ENCODE measurements around the gene SGPL1. TPM values are rescaled to one million over a fixed set of nuclear protein-coding genes. Genes with fewer than 3 reads are reported as not detected.

Gene SGPL1
- polyA plus RNA-seq, 6 donors from 2014 or later: 16.2 to 21.1 (median 17.7) TPM

- Mint-ChIP-seq H3K36me3 (no peaks in the 10 kb centered on the region), H3K27me3 (peaks cover 13 to 26% (median 22%) of the 10 kb centered on the region in 3 donors), H3K9me3 (no peaks in the 10 kb centered on the region), H3K27ac (peak overlapping the region in 1 of 6 donors; percentile 5), H3K4me3 (no peak overlapping the region), H3K4me1 (no peaks in the 10 kb centered on the region)
- DNase-seq: no peak
- ATAC-seq (ENCODE audit: low read depth in 2 of 2): no peak
Observed at GRCh38 chr10:70906031-70906783, 90.5 kb downstream of the SGPL1 start.

DNA sequence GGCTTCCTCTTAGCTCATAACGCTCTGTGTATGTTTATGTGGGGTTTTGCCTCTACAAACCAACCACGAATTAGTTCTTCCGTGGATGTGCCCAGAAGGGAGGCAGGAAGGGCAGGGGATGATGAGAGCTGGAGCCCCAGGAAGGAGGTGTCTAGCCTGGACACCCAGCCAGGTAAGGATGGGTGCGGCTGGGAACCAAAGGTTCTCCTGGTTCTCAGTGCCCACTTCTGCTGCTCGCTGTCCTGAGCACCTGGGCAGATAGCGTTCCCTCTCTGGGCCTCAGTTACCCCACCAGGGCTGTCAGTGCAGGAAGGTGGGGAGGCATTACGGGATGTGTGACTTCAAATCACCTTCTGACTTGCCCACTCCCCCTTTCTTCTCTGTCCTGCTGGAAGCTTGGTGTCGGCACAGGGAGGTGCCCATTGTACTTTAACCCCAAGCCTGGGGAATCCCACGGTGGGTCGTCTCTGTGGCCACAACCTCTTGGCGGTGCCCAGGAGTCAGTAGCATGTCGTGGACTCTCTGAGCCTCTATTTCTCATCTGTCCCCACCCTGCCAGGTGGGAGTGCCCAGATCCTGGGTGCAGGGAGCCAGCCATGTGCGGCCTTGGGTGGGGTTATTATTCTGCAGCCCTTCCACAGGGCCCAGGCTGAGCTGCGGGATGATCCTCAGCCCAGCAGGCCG, 91.3 kb downstream of the SGPL1 start:
- Mint-ChIP-seq H3K4me1 (no peaks in the 10 kb centered on the region), H3K9me3 (peaks cover 0 to 1% (median 0%) of the 10 kb centered on the region in 7 donors), H3K27me3 (peaks cover 13 to 26% (median 20%) of the 10 kb centered on the region in 3 donors), H3K36me3 (no peaks in the 10 kb centered on the region), H3K4me3 (peak overlapping the region in 1 of 8 donors; percentile 48), H3K27ac (no peak overlapping the region)
- no peak for DNase-seq
- no peak for ATAC-seq (ENCODE audit: low read depth in 2 of 2)

GRCh38 chr10:70907637-70908405, 92.1 kb downstream of the SGPL1 start:
- peaks cover 13 to 32% (median 25%) of the 10 kb centered on the region in 3 donors for H3K27me3 Mint-ChIP-seq
- H3K27ac Mint-ChIP-seq: peak overlapping the region in 1 of 6 donors; percentile 73
- no peaks in the 10 kb centered on the region for H3K4me1 Mint-ChIP-seq
- no peak overlapping the region for H3K4me3 Mint-ChIP-seq
- ATAC-seq (ENCODE audit: low read depth in 2 of 2): no peak
- no peaks in the 10 kb centered on the region for H3K36me3 Mint-ChIP-seq
- no peak for DNase-seq
- peaks cover 0 to 2% (median 0%) of the 10 kb centered on the region in 7 donors for H3K9me3 Mint-ChIP-seq

- no peak for DNase-seq
- Mint-ChIP-seq H3K27ac (no peak overlapping the region), H3K4me1 (no peaks in the 10 kb centered on the region), H3K27me3 (peaks cover 13 to 34% (median 18%) of the 10 kb centered on the region in 3 donors), H3K36me3 (no peaks in the 10 kb centered on the region), H3K9me3 (peaks cover 0 to 2% (median 0%) of the 10 kb centered on the region in 7 donors), H3K4me3 (no peak overlapping the region)
- ATAC-seq (ENCODE audit: low read depth in 2 of 2): no peak
Observed at GRCh38 chr10:70908406-70909296, 92.9 kb downstream of the SGPL1 start.

- Mint-ChIP-seq H3K4me1 (no peaks in the 10 kb centered on the region), H3K27ac (no peak overlapping the region), H3K27me3 (peaks cover 13 to 42% (median 25%) of the 10 kb centered on the region in 3 donors), H3K4me3 (no peak overlapping the region), H3K36me3 (no peaks in the 10 kb centered on the region), H3K9me3 (peaks cover 0 to 2% (median 0%) of the 10 kb centered on the region in 7 donors)
- ATAC-seq (ENCODE audit: low read depth in 2 of 2) (no peak), DNase-seq (no peak)
Observed at GRCh38 chr10:70909326-70909935, 93.7 kb downstream of the SGPL1 start.

GRCh38 chr10:70910486-70911341, 95.0 kb downstream of the SGPL1 start:
- peaks cover 0 to 2% (median 0%) of the 10 kb centered on the region in 7 donors for H3K9me3 Mint-ChIP-seq
- H3K4me3 Mint-ChIP-seq: no peak overlapping the region
- ATAC-seq (ENCODE audit: low read depth in 2 of 2) (no peak), DNase-seq (no peak)
- H3K27me3 Mint-ChIP-seq: peaks cover 16 to 52% (median 30%) of the 10 kb centered on the region in 3 donors
- no peaks in the 10 kb centered on the region for H3K36me3 Mint-ChIP-seq
- no peak overlapping the region for H3K27ac Mint-ChIP-seq
- H3K4me1 Mint-ChIP-seq: no peaks in the 10 kb centered on the region

DNA sequence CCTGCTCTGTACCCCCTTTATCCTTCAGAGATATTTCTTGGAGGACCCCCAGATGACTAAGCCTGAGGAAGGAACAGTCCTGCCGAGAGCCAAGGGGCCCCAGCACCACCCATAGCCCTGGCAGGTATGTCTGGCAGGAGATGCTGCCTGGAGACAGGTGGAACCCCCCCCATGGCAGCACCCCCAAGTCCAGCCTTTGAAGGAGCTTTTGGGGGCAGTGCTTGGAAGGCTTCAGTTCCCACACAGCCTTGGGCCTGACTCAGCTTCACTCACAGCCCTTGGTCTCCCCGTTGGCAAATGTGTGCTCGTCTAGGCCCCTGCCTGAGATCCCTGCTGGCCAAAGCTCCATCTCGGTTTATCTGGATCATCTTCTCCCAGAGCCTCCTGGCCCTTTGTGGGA, 95.6 kb downstream of the SGPL1 start:
- Mint-ChIP-seq H3K27ac (no peak overlapping the region), H3K9me3 (peaks cover 0 to 2% (median 0%) of the 10 kb centered on the region in 7 donors), H3K4me1 (no peaks in the 10 kb centered on the region), H3K36me3 (no peaks in the 10 kb centered on the region), H3K4me3 (no peak overlapping the region), H3K27me3 (peaks cover 18 to 56% (median 30%) of the 10 kb centered on the region in 3 donors)
- DNase-seq (no peak), ATAC-seq (ENCODE audit: low read depth in 2 of 2) (no peak)

GRCh38 chr10:70912556-70912955, 96.8 kb downstream of the SGPL1 start:
- DNase-seq (no peak), ATAC-seq (ENCODE audit: low read depth in 2 of 2) (no peak)
- Mint-ChIP-seq H3K36me3 (no peaks in the 10 kb centered on the region), H3K27ac (no peak overlapping the region), H3K9me3 (peaks cover 0 to 2% (median 0%) of the 10 kb centered on the region in 7 donors), H3K27me3 (peaks cover 13 to 55% (median 32%) of the 10 kb centered on the region in 3 donors), H3K4me1 (no peaks in the 10 kb centered on the region), H3K4me3 (no peak overlapping the region)

DNA sequence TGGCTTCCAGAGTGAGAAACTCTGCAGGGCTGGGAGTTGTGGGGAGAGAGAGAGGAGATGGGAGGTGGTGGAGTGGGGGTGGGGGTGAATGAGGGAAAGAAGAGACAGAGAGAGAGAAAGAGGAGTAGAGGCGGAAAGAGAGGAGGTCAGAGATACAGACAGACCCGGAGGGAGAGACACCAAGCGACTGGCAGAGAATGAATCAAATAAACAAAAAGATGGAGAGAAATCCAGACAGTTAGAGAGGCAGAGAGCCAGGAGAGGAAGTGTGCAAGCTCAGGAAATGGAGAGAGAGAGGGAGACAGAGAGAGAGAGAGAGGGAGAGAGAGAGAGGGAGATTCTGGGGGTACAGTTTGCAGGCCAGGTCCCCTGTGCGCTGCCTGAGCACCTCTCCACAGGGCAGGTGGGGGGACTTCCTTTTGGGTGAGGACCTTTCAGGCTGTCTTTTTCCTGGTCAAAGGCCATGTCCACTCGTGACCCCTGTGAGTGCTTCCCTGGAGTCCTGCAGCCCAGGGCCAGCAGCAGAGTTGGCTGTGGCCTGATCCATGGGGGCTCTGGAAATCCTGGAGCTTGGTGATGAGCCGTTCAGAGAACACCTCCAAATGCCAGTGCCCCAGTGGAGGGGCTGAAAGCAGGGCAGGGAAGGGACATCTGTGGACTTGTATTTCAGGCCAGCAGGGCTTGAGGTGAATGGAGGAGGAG, 97.6 kb downstream of the SGPL1 start:
- Mint-ChIP-seq H3K9me3 (peaks cover 0 to 2% (median 0%) of the 10 kb centered on the region in 7 donors), H3K4me1 (peaks cover 0 to 3% (median 0%) of the 10 kb centered on the region in 3 donors), H3K27me3 (peaks cover 13 to 48% (median 27%) of the 10 kb centered on the region in 3 donors), H3K27ac (peak overlapping the region in 1 of 6 donors; percentile 56), H3K4me3 (no peak overlapping the region), H3K36me3 (no peaks in the 10 kb centered on the region)
- no peak for DNase-seq
- ATAC-seq (ENCODE audit: low read depth in 2 of 2): no peak

DNA sequence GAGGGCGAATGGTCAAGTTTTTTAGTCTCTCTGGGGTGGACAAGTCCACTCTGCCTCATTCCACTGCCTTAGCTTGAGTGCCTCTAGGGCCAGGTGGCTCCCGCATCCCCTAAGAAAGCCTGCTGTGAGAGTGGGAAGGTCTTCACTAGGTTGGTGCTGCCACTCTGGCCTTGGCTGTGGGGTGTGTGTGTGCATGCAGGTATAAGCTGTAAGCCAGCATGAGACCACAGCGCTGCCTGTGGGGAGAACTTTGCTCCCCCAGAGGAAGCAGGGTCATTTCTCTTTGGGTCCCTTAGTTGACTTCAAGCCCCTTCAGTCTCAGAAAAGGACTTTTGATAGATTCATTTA, 98.1 kb downstream of the SGPL1 start:
- no peak overlapping the region for H3K27ac Mint-ChIP-seq
- H3K4me3 Mint-ChIP-seq: no peak overlapping the region
- peaks cover 0 to 2% (median 0%) of the 10 kb centered on the region in 7 donors for H3K9me3 Mint-ChIP-seq
- H3K36me3 Mint-ChIP-seq: no peaks in the 10 kb centered on the region
- H3K4me1 Mint-ChIP-seq: peaks cover 0 to 4% (median 0%) of the 10 kb centered on the region in 3 donors
- ATAC-seq (ENCODE audit: low read depth in 2 of 2) (no peak), DNase-seq (no peak)
- peaks cover 10 to 42% (median 27%) of the 10 kb centered on the region in 3 donors for H3K27me3 Mint-ChIP-seq

- peaks cover 6 to 40% (median 27%) of the 10 kb centered on the region in 3 donors for H3K27me3 Mint-ChIP-seq
- DNase-seq (no peak), ATAC-seq (ENCODE audit: low read depth in 2 of 2) (no peak)
- peaks cover 0 to 4% (median 0%) of the 10 kb centered on the region in 3 donors for H3K4me1 Mint-ChIP-seq
- no peak overlapping the region for H3K4me3 Mint-ChIP-seq
- H3K9me3 Mint-ChIP-seq: peaks cover 0 to 2% (median 0%) of the 10 kb centered on the region in 7 donors
- no peaks in the 10 kb centered on the region for H3K36me3 Mint-ChIP-seq
- H3K27ac Mint-ChIP-seq: no peak overlapping the region
Observed at GRCh38 chr10:70914316-70914864, 98.6 kb downstream of the SGPL1 start.
